GM21825 (cell line): ENCODE measurements around the gene SORCS2.

Experiments
- ATAC-seq: cut with Tn5 transposase; IDR thresholded peaks from one replicate; pipeline ENCODE4 v1.9.1; 2021; ENCODE audit warnings: mild to moderate bottlenecking, moderate library complexity; ENCODE audit not compliant: unreplicated experiment

SORCS2 gene

DNA sequence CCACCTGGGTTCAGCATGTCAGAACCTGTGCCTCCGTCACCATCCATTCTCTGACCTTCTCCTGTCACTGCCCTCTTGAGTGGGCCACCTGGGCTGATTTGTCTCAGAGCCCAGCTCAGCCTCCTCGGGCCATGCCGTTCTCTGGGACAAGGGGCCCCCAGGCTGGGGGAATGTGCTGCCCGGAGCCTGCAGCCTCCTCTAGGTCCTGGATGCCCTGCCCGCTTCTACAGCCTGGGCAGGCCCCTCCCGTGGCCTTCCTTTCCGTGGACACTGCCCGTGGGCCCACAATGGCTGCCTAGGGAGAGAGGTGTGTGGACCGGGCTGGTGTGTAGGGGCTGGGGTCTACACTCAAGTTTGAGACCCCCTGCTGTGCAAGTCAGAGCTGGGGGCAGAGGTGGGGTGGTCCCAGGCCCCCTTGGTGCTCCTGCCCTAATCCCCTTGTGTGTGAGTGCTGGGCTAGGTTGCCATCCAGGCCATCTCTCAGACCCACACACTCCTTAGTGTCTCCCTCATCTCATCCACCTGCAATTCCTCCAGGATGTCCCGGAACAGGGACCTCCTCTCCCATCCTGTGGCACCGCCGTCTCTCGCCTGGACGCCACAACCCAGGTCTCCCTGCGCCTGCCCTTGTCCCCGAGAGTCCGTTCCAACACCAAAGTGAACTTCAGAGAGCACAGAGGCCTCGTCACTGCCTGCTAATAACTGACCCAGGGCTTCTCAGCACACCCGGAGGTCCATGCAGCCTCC lies 230.0 kb downstream of the SORCS2 start:
- ATAC-seq = no peak

DNA sequence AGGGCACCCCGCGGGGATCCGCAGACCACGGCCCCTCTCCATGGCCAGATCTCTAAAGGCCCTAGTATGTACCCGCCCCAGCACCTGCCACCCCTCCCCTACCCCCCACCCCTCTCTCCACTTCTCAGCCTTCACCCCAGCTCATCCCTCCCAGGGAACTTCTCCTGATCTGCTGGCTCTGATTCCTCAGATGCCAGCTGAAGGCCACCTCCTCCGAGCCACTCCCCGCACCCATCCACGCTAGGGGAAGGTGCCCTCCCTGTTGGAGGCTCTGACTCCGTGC lies 230.5 kb downstream of the SORCS2 start:
- ATAC-seq = no peak

GRCh38 chr4:7423391-7423790 lies 231.1 kb downstream of the SORCS2 start:
- no peak for ATAC-seq

DNA sequence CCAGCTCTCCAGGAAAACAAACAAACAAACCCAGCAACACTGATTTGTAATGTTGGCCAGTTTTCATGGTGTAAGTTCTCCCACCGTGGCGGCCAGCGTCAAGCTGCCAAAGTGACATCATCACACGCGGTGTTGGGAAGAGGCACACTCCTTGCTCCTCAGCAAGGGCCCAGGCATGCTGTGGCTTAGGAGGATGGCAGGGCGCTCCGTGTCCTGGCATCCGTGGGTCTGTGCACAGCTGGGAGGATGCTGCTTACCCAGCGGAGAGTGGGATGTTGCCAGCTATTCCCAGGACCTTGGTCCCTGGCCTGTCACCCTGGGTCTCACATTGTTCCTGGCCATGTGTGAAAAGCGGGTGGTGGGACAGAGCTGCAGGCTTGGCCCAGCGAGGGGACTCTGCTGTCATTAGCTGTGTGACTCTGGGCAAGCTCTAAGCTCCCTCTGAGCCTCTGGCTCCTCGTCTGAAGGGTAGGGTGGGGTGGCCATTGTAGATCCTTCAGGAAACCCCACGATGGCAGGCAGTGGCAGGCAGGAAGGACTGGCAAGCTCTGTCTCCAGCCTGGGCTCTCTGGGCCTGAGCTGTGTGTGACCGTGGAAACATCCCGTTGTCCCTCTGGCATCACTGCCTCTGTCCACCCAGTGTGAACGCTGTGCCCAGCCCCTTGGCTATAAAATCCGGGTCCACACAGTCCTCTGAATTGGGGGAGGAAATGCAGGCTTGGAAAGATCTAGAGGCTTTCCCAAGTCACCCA lies 231.6 kb downstream of the SORCS2 start:
- no peak for ATAC-seq

GRCh38 chr4:7424553-7425111 lies 232.3 kb downstream of the SORCS2 start:
- no peak for ATAC-seq

DNA sequence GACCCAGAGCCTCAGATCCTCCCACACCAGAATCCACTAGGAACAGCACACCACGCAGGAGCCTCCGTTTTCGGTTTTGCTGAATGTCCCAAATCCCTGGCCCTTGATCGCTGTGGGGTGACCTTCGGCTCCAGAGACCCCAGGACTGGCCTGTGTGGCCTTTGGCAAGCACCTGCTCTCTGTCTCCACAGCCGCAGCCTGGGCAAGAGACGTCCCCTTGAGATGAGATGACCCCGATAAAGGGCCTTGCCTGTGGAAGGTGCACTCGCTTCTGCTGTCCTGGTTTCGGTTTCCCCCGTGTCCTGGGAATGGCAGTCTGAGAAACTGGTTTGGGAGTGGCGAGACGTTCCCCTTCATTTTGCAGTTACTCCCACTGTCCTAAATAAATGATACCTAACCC lies 232.8 kb downstream of the SORCS2 start:
- ATAC-seq = no peak

DNA sequence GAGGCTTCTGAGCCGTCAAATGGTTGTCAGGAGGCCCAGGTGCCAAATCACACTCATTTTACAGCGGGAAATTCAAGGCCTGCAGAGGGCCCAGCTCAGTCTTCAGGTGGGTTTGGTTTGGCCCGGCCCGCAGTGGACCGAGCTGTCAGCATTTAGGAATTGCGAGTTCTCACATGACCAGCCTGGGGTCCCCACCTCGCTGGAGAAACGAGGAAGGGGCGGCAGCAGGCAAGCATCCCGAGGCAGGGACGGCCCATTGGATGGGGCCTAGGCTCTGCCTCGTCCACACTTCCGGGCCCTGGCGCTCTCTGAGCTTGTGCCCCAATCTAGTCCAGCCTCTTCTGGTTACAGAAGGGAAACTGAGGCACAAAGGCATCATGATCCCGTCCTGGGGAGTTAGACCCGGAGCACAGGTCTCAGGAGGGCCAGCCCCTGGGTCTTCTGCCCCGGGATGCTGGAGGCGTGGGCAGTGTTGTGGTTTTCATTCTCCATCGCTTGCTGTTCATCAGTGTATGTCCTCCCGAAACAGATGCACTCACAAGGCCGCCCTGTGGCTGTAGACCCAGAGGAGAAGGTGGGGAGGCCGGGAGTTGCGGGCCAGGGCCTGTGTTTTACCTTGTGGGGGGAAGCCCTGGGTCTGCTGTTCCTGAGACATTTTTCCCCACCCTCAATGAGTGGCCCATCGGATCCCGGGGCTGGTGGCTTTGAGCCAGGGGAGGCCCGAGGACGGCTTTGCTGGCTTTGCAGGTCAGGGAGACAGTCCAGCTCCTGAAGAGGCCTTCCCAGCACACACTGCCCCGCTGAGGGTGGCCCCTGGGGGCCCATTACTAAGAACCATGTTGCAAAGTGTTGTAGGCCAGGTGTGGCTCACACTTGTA lies 233.5 kb downstream of the SORCS2 start:
- ATAC-seq = no peak

DNA sequence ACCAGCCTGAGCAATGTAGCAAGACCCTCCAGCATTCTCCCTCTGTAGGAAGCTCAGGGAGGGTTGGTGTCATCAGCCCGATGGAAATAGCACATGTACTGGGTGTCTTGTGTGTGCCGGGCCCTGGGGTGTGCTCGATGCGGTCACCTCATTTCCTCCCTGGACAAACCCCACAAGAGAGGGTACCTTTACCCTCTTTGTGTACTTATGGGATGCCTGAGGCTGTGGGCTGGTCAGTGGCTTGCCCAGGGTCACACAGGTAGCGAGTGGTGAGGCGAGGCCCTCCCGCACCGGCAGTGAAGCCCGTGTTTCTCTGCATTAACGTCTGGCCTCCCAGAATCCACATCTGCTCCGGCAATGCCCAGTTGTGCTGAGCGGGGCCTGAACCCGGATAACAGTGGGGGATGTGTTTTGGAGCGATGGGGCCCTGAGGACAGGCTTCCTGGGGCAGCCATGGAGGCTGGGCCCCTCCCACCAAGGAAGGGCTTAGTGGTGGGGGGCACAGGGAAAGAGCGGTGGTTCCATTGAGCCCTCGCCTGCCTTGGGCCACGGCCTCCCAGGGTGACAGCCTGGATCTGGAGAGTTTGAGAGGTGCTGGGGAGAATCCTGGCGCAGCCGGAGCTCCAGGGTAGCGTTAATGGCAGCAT lies 234.3 kb downstream of the SORCS2 start:
- no peak for ATAC-seq

- ATAC-seq = no peak
Measured at GRCh38 chr4:7427361-7427760, 235.0 kb downstream of the SORCS2 start.

DNA sequence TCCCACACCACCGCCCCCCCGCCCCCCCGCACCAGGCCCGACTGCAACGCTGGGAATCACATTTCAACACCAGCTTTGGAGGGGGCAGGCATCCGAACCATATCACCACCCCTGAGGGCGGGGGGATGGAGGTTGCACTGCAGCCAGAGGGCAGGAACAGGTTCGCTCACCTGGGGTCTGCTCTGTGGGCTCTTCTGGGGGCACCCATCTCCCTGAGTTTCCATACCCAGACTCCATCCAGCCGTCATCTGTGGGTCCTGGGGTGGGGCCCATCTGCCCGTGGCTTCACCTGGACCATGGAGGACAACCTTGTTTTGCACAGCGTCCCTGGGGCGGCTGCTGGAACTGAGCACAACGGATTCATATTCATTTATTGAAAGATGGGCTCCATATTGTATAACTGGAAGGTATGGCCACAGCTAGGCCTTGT lies 235.5 kb downstream of the SORCS2 start:
- ATAC-seq = no peak

DNA sequence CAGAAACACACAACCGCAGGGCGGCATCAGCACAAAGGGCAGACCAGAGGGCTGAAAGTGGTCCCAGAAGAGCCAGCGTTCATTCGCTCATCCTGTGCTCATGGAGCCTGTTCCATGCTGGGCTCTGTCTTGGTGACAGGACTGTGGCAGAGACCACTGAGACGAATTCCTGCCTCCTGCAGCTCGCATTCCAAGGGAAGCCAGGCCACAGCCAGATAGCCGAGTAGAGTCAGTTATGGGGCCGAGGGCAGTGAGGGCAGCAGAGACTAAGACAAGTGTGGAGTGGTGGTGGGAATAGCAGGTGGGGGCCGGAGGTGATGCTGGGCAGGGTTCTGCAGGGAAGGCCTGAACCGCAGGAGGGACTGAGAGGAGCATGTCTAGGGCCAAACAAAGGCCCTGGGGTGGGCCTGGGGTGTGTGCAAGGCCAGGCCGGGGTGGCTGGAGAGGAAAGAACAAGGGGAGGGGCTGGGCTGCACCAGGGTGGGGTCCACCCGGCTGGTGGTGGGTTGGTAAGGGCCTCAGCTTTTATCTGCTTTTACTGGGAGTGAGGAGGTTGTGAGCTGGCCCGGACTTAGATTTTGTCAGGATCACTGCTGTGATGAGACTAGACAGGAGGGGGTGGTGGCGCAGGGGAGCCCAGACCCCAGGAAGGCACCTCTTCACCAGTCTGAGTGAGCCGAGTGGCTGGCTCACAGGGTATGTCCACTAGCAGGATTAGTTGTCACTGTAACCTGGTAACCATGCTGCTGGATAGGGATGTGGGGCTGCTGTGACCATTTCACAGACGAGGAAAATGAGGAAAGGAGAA lies 236.1 kb downstream of the SORCS2 start:
- no peak for ATAC-seq

DNA sequence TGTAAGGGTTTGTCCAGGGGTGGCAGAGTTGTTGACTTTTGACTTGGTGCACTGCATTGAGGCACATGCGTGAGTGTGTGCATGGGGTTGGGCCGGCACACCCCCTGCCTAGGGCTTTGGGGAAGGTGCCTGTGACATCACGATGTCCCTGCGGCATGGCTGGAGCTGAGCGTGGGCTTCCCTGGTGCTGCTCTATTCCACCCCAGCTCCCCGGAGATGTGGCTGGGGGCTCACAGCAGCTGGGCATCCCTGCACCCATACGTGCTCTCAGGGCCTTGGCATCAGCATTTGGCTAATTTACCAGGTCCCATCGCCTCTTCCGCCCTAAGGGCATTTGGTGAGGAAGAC lies 236.7 kb downstream of the SORCS2 start:
- no peak for ATAC-seq

DNA sequence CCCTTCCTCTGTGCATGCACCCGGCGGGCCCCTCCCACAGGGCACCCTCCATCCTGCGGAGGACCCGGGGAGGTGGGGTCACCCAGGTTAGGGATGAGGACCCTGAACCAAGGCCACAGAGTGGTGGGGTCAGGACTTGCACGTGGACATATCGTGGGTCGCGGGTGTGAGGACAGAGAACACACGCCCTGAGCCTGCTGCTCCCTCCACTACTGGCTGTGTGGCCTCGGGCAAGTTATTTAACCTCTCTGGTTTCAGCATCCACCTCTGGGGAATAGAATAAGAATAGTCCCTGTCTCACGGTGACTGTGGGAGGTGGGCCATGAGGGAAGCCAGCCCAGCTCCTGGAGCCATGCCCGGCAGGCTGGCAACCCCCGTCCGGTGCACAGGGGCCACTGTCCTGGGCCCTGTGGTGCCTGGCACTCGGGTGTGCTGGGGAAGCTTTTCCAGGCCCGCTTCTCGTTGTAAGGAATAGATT lies 237.3 kb downstream of the SORCS2 start:
- no peak for ATAC-seq

GRCh38 chr4:7430368-7430964 lies 238.1 kb downstream of the SORCS2 start:
- ATAC-seq = no peak

DNA sequence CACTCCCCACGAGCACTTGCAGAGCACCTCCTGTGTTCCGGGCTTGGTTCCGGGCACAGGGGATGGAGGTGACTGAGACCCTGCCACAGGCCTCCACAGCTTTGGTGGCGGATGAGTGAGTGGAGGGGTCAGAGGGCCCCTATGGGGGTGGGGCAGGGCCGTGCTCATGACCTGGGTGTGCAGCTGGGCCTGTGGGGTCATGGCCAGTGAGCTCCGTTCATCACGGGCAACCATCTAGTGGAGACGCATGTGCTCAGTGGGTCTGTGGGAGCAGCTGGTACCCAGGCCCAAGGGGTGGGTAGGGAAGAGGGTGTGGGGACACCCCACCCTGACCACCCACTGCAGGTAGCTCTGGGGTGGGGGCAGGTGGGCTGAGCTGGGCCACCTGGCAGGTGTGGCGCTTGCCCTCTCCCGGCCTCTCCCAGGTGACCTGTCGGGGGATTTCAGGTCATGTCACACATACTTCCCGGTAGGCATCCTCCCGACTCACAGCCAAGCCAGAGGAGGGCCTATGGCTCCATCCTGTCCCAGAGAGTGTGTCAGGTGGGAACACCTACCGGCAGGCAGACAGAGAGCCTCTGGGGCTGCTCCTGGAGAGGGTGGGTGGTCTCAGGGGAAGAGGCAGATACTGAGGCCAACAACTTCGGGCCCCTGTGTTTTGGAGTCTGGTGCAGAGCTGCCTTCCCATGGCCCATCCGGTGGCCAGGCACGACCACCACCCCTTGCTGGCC lies 238.8 kb downstream of the SORCS2 start:
- ATAC-seq = no peak

- ATAC-seq = no peak
Measured at GRCh38 chr4:7431696-7432530, 239.6 kb downstream of the SORCS2 start.

DNA sequence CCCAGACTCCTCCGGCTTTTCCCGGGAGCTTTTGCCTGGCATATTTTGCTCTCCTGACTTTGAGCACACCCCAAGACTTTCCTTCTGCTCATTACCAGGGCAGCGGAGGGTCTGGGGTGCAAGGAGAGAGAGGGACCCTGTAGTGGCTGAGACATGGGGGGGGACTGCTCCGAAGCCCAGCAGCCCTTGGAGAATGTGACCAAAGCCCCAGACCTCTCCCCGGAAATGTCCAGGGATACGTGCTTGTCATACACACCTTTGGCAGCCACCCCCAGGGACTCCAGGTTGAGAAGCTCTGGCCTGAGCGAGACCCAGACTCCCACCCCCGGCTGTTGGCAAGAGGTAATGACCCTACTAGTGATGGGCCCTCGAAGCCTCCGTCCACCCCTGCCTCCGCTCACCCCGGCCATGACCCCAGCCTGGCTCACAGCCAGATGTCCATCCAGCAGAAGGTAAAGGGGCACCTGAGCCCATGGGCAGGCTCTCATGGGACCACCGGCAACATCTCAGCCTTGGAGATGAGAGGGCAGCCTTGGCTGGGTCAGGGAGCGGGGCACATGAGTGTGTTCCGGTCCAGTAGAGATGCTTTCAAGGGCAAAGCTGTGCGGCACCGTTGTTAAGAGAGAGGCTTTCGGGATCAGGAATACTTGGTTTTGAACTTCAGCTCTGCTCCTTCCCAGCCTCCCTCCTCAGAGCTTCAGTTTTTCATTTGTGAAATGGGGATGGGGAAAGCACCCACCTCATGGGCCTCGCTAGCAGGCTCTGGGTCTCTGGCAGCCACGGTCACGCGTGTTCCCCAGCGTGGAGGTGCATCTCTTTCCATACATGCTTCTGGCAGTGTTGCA lies 240.4 kb downstream of the SORCS2 start:
- ATAC-seq = no peak
